ENCODE data around the gene FARS2.

DNA sequence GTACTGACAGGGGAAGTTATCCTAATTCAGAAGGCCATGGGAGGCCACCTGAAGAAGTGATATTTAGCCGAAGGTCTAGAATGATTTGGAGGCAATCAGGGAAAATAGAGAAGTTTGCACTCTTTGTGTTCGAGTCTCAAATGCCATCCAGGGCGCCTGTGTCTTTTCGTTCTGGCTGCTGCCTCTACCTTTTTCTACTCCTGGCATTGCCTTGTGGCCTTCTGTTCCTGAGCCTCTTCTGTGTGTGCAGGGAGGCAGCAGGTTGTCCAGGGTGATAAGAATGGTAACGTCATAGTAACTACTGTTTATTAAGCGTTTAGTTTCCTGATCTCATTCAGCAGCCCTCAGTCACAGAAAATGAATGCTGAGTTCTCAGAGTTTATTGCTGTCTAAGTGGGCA is 252.1 kb downstream of the FARS2 start:
- TF ChIP-seq, protein P1, sequence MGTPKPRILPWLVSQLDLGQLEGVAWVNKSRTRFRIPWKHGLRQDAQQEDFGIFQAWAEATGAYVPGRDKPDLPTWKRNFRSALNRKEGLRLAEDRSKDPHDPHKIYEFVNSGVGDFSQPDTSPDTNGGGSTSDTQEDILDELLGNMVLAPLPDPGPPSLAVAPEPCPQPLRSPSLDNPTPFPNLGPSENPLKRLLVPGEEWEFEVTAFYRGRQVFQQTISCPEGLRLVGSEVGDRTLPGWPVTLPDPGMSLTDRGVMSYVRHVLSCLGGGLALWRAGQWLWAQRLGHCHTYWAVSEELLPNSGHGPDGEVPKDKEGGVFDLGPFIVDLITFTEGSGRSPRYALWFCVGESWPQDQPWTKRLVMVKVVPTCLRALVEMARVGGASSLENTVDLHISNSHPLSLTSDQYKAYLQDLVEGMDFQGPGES (IDR thresholded peaks at IDR 0.05; ENCODE audit: low read depth, low read length) = no peak
- no peak for TF ChIP-seq SIN3A (IDR thresholded peaks at IDR 0.05; ENCODE audit: borderline replicate concordance, low read depth, low read length)
- TF ChIP-seq RAD21 (IDR thresholded peaks at IDR 0.05; ENCODE audit: low read length) = no peak
- TF ChIP-seq, protein P2, sequence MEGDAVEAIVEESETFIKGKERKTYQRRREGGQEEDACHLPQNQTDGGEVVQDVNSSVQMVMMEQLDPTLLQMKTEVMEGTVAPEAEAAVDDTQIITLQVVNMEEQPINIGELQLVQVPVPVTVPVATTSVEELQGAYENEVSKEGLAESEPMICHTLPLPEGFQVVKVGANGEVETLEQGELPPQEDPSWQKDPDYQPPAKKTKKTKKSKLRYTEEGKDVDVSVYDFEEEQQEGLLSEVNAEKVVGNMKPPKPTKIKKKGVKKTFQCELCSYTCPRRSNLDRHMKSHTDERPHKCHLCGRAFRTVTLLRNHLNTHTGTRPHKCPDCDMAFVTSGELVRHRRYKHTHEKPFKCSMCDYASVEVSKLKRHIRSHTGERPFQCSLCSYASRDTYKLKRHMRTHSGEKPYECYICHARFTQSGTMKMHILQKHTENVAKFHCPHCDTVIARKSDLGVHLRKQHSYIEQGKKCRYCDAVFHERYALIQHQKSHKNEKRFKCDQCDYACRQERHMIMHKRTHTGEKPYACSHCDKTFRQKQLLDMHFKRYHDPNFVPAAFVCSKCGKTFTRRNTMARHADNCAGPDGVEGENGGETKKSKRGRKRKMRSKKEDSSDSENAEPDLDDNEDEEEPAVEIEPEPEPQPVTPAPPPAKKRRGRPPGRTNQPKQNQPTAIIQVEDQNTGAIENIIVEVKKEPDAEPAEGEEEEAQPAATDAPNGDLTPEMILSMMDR (IDR thresholded peaks at IDR 0.05) = no peak
- TF ChIP-seq GATA2 (CRISPR knock-in tag; IDR thresholded peaks at IDR 0.05) = no peak
- TF ChIP-seq, protein P3, sequence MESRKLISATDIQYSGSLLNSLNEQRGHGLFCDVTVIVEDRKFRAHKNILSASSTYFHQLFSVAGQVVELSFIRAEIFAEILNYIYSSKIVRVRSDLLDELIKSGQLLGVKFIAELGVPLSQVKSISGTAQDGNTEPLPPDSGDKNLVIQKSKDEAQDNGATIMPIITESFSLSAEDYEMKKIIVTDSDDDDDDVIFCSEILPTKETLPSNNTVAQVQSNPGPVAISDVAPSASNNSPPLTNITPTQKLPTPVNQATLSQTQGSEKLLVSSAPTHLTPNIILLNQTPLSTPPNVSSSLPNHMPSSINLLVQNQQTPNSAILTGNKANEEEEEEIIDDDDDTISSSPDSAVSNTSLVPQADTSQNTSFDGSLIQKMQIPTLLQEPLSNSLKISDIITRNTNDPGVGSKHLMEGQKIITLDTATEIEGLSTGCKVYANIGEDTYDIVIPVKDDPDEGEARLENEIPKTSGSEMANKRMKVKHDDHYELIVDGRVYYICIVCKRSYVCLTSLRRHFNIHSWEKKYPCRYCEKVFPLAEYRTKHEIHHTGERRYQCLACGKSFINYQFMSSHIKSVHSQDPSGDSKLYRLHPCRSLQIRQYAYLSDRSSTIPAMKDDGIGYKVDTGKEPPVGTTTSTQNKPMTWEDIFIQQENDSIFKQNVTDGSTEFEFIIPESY (IDR thresholded peaks at IDR 0.05; ENCODE audit: borderline replicate concordance, low read depth) = no peak
- TF ChIP-seq, protein P4, sequence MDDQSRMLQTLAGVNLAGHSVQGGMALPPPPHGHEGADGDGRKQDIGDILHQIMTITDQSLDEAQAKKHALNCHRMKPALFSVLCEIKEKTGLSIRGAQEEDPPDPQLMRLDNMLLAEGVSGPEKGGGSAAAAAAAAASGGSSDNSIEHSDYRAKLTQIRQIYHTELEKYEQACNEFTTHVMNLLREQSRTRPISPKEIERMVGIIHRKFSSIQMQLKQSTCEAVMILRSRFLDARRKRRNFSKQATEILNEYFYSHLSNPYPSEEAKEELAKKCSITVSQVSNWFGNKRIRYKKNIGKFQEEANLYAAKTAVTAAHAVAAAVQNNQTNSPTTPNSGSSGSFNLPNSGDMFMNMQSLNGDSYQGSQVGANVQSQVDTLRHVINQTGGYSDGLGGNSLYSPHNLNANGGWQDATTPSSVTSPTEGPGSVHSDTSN (IDR thresholded peaks at IDR 0.05) = no peak
- TF ChIP-seq CHD2 (IDR thresholded peaks at IDR 0.05; ENCODE audit: low read length, partially characterized antibody) = no peak
- TF ChIP-seq FOXJ3 (CRISPR knock-in tag; IDR thresholded peaks at IDR 0.05) = no peak
- no peak for TF ChIP-seq RCOR1 (IDR thresholded peaks at IDR 0.05; ENCODE audit: low read length)
- TF ChIP-seq TCF12 (IDR thresholded peaks at IDR 0.05) = no peak
- TF ChIP-seq, protein P5, sequence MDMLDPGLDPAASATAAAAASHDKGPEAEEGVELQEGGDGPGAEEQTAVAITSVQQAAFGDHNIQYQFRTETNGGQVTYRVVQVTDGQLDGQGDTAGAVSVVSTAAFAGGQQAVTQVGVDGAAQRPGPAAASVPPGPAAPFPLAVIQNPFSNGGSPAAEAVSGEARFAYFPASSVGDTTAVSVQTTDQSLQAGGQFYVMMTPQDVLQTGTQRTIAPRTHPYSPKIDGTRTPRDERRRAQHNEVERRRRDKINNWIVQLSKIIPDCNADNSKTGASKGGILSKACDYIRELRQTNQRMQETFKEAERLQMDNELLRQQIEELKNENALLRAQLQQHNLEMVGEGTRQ (IDR thresholded peaks at IDR 0.05; ENCODE audit: borderline replicate concordance, low read depth, low read length) = no peak
- no peak for TF ChIP-seq POLR2AphosphoS5 (IDR thresholded peaks at IDR 0.05; ENCODE audit: low read depth, low read length)
